Breast epithelium (tissue), 3 donors: Measurements from ENCODE around the gene PHACTR1.

Experiments used
- CTCF ChIP-seq, 3 donors: fragments of 450-650 bp; IDR thresholded peaks; one replicate each; pipeline ENCODE4 v1.5.1; 2016 to 2017; ENCODE audit warnings: antibody characterized with exemption in 3 of 3, mild to moderate bottlenecking in 3 of 3, moderate library complexity in 3 of 3
- POLR2A ChIP-seq: fragments of 450-650 bp; IDR thresholded peaks from one replicate; pipeline ENCODE4 v1.6.1; 2016; ENCODE audit warnings: antibody characterized with exemption, mild to moderate bottlenecking, moderate library complexity
- POLR2AphosphoS5 ChIP-seq, 3 donors: sonication (generic); formaldehyde crosslinking; IDR thresholded peaks; one replicate each; pipeline ENCODE4 v1.6.1; 2017; ENCODE audit warnings: antibody characterized with exemption in 3 of 3

GRCh38 chr6:13318821-13319220 lies 602.3 kb downstream of the PHACTR1 start:
- TF ChIP-seq POLR2A (no peak), CTCF (IDR thresholded peaks at IDR 0.05) (no peak), POLR2AphosphoS5 (IDR thresholded peaks at IDR 0.05) (no peak)
